ENCODE data around the gene DNAJC25.
"Not testable (repeated sequence)": the region's sequence is repeated elsewhere in the genome, so short reads cannot be mapped to it uniquely, and the experiment has no call there.

Gene DNAJC25

GRCh38 chr9:111628411-111628810, 2.7 kb upstream of the DNAJC25 start:
- DNase-seq: no peak

GRCh38 chr9:111630182-111630963, 761 bp upstream of the DNAJC25 start:
- DNase-seq: no peak

- DNase-seq: no peak
Observed at GRCh38 chr9:111630964-111631213, 245 bp upstream of the DNAJC25 start.

GRCh38 chr9:111632060-111632459, 926 bp downstream of the DNAJC25 start:
- no peak for DNase-seq

GRCh38 chr9:111632695-111633388, 1.7 kb downstream of the DNAJC25 start:
- no peak for DNase-seq

- no peak for DNase-seq
Observed at GRCh38 chr9:111633389-111633736, 2.2 kb downstream of the DNAJC25 start.

- DNase-seq: no peak
Observed at GRCh38 chr9:111634860-111635259, 3.7 kb downstream of the DNAJC25 start.

GRCh38 chr9:111637421-111637950, 6.4 kb downstream of the DNAJC25 start:
- no peak for DNase-seq

- DNase-seq: no peak
Observed at GRCh38 chr9:111644195-111644772, 13.2 kb downstream of the DNAJC25 start.

- DNase-seq: no peak
Observed at GRCh38 chr9:111645806-111646205, 14.7 kb downstream of the DNAJC25 start.

- no peak for DNase-seq
Observed at GRCh38 chr9:111646417-111646816, 15.3 kb downstream of the DNAJC25 start.

- no peak for DNase-seq
Observed at GRCh38 chr9:111648066-111648465, 16.9 kb downstream of the DNAJC25 start.

GRCh38 chr9:111649016-111649415, 17.9 kb downstream of the DNAJC25 start:
- no peak for DNase-seq

GRCh38 chr9:111657051-111657450, 25.9 kb downstream of the DNAJC25 start:
- no peak for DNase-seq

- no peak for DNase-seq
Observed at GRCh38 chr9:111658943-111659342, 27.8 kb downstream of the DNAJC25 start.

GRCh38 chr9:111659691-111660090, 28.6 kb downstream of the DNAJC25 start:
- no peak for DNase-seq

GRCh38 chr9:111661150-111661801, 30.1 kb downstream of the DNAJC25 start, which contains the start of gene GNG10:
TSS of gene GNG10 (plus strand) at chr9:111661605. CDS start at chr9:111661635, 30 bp downstream.
- DNase-seq: peak; percentile 67

- peak; percentile 53 for DNase-seq
Observed at GRCh38 chr9:111661802-111662521, 30.8 kb downstream of the DNAJC25 start.

- DNase-seq: no peak
Observed at GRCh38 chr9:111662576-111663300, 31.6 kb downstream of the DNAJC25 start.

- DNase-seq: no peak
Observed at GRCh38 chr9:111663301-111663823, 32.2 kb downstream of the DNAJC25 start.

- DNase-seq: no peak
Observed at GRCh38 chr9:111668026-111668573, 37.0 kb downstream of the DNAJC25 start.

- not testable (repeated sequence) for DNase-seq
Observed at GRCh38 chr9:111668601-111669000, 37.5 kb downstream of the DNAJC25 start.
